RWPE2 (cell line): Measurements from ENCODE around the gene NDUFB5.
A peak's percentile ranks its signal among the peaks of the same experiment; 100 is the strongest.

Experiments
- ATAC-seq: fragments of 200-7000 bp; cut with Tn5 transposase; 3 replicates; pipeline ENCODE4 v1.9.1; 2021; ENCODE audit warnings: low read depth
- DNase-seq: peaks from one replicate; pipeline ENCODE4 v3.0.0-alpha.2; 2020; ENCODE audit warnings: low spot score
- H3K27ac ChIP-seq: fragments of 450-650 bp; 2 replicates; pipeline ENCODE4 v1.5.1; 2017; ENCODE audit warnings: mild to moderate bottlenecking; ENCODE audit not compliant: poor library complexity, severe bottlenecking
- H3K27me3 ChIP-seq: fragments of 250-450 bp; sonication (Bioruptor Pico); 2 replicates; pipeline ENCODE4 v1.5.1; 2021; ENCODE audit warnings: mild to moderate bottlenecking, moderate library complexity; ENCODE audit not compliant: insufficient read depth, poor library complexity, severe bottlenecking
- H3K36me3 ChIP-seq: fragments of 250-450 bp; sonication (Bioruptor Pico); 2 replicates; pipeline ENCODE4 v1.5.1; 2020; ENCODE audit warnings: low read depth, mild to moderate bottlenecking, moderate library complexity
- H3K4me1 ChIP-seq: fragments of 250-450 bp; sonication (Bioruptor Pico); 2 replicates; pipeline ENCODE4 v1.5.1; 2021; ENCODE audit warnings: mild to moderate bottlenecking, moderate library complexity; ENCODE audit not compliant: insufficient read depth, poor library complexity, severe bottlenecking
- H3K4me3 ChIP-seq: fragments of 250-450 bp; sonication (Bioruptor Pico); 2 replicates; pipeline ENCODE4 v1.5.1; 2021; ENCODE audit warnings: mild to moderate bottlenecking, moderate library complexity; ENCODE audit not compliant: severe bottlenecking
- H3K9me3 ChIP-seq: fragments of 250-450 bp; sonication (Bioruptor Pico); 2 replicates; pipeline ENCODE4 v1.5.1; 2021; ENCODE audit warnings: mild to moderate bottlenecking, moderate library complexity; ENCODE audit not compliant: severe bottlenecking
- CTCF ChIP-seq: fragments of 450-650 bp; IDR thresholded peaks from one replicate; pipeline ENCODE4 v1.5.1; 2017; ENCODE audit warnings: mild to moderate bottlenecking, moderate library complexity; ENCODE audit not compliant: poor library complexity, severe bottlenecking

NDUFB5 gene

GRCh38 chr3:179671747-179672242, 67.2 kb downstream of the NDUFB5 start:
- H3K4me3 ChIP-seq: no peak overlapping the region
- no peak overlapping the region for H3K27ac ChIP-seq
- H3K4me1 ChIP-seq: peaks cover 8% of the 10 kb centered on the region
- DNase-seq: no peak
- H3K9me3 ChIP-seq: no peaks in the 10 kb centered on the region
- H3K27me3 ChIP-seq: no peaks in the 10 kb centered on the region
- ATAC-seq: no peak
- TF ChIP-seq CTCF: no peak
- H3K36me3 ChIP-seq: no peaks in the 10 kb centered on the region

DNA sequence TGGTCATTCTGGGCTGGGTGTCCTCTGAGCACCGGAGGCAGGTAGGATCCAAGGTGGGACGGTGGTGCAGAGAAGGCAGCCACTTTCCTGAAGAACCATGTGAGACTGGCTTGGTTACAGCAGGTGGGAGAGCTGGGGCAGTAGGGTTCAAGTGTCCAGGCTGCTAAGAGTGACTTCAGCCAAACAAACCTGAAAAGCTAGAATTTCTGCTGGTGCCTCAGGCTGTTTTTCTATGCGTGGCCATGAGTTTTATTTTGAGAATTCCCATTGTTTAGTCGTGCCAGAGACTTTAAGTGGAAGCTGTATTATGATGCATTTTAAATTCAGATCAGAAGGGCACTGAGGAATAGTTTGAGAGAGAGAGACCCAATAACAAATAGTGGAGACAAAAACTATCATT, 68.3 kb downstream of the NDUFB5 start:
- no peaks in the 10 kb centered on the region for H3K9me3 ChIP-seq
- H3K4me3 ChIP-seq: no peak overlapping the region
- H3K36me3 ChIP-seq: no peaks in the 10 kb centered on the region
- DNase-seq (no peak), ATAC-seq (0 out of 3 replicates have a peak, but pooled peaks have one; percentile 29)
- peaks cover 8% of the 10 kb centered on the region for H3K4me1 ChIP-seq
- no peak overlapping the region for H3K27ac ChIP-seq
- no peaks in the 10 kb centered on the region for H3K27me3 ChIP-seq
- TF ChIP-seq CTCF: no peak

- no peaks in the 10 kb centered on the region for H3K27me3 ChIP-seq
- no peak overlapping the region for H3K27ac ChIP-seq
- H3K36me3 ChIP-seq: no peaks in the 10 kb centered on the region
- DNase-seq (no peak), ATAC-seq (no peak)
- no peak for TF ChIP-seq CTCF
- no peaks in the 10 kb centered on the region for H3K9me3 ChIP-seq
- H3K4me3 ChIP-seq: no peak overlapping the region
- peaks cover 8% of the 10 kb centered on the region for H3K4me1 ChIP-seq
These were observed 68.9 kb downstream of the NDUFB5 start for GRCh38 chr3:179673523-179673922.

- TF ChIP-seq CTCF: no peak
- H3K27me3 ChIP-seq: no peaks in the 10 kb centered on the region
- peaks cover 8% of the 10 kb centered on the region for H3K4me1 ChIP-seq
- H3K27ac ChIP-seq: no peak overlapping the region
- DNase-seq (no peak), ATAC-seq (no peak)
- H3K9me3 ChIP-seq: no peaks in the 10 kb centered on the region
- no peak overlapping the region for H3K4me3 ChIP-seq
- no peaks in the 10 kb centered on the region for H3K36me3 ChIP-seq
These were observed 71.5 kb downstream of the NDUFB5 start for GRCh38 chr3:179676081-179676480.
